HG02840 (cell line): ENCODE data around the gene PDSS2.
A peak's percentile ranks its signal among the peaks of the same experiment; 100 is the strongest.

Experiments used
- ATAC-seq: cut with Tn5 transposase; IDR thresholded peaks from one replicate; pipeline ENCODE4 v1.9.1; 2021; ENCODE audit warnings: mild to moderate bottlenecking, moderate library complexity, moderate number of reproducible peaks; ENCODE audit not compliant: unreplicated experiment, low FRiP score

The PDSS2 gene, protein sequence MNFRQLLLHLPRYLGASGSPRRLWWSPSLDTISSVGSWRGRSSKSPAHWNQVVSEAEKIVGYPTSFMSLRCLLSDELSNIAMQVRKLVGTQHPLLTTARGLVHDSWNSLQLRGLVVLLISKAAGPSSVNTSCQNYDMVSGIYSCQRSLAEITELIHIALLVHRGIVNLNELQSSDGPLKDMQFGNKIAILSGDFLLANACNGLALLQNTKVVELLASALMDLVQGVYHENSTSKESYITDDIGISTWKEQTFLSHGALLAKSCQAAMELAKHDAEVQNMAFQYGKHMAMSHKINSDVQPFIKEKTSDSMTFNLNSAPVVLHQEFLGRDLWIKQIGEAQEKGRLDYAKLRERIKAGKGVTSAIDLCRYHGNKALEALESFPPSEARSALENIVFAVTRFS

DNA sequence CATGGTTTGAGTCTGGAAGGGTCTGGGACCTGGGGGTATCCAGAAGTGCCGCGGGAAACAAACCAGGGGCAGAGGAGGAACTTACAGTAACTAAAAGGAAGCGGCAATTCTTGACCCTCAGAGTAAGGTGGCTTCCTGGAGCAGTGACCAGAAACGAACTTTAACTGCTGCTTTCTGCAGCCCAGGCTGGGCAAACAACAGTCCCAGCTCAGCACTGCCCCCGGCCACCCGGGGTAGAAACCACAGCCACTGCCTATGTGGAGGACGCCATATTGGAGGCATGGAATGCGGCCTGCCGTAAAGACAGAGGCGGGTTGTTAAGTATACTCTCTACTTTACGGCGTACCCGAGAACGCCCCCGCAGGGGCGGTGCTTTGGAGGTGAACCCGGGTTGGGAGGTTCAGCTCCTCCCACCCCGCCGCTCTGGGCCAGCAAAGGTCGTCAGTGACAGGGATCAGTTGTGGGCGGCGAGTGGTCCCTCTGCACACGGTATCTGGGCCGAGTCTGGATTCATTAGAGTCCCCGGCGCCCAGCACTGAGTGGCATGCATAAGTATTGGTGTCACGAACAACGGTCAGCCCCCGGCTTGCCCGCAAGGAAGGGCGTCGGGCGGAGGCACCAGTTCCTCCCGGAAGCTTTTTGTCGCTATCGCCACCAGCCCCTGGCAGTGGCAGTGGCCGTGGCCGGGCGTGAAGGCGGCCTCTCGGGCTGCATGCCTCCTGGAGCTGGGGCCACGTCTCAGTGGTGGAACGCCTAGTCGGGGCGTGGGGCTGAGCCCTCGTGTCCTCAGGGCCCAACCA is at the start of gene PDSS2:
Gene PDSS2, minus strand, starts transcription at position 282 of the 800 bp plus-strand sequence. Its CDS starts 279 bp downstream, at position 3.
- peak; percentile 90 for ATAC-seq

DNA sequence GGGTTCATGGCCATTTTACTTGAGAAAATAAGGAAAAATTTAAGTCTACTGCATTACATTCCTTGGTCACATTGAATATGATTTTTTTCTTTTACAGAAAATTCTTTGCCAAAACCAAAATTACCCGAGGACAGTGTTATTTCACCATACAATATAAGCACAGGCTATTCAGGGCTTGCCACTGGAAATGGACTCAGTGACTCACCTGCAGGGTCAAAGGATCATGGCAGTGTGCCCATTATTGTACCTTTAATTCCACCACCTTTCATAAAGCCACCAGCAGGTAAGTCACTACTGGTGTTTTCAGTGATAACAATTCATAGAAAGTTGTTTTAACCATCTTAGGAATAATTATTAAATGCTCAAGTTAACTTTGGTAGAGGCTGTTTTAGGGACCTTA is 46.8 kb upstream of the PDSS2 start:
- ATAC-seq: no peak

DNA sequence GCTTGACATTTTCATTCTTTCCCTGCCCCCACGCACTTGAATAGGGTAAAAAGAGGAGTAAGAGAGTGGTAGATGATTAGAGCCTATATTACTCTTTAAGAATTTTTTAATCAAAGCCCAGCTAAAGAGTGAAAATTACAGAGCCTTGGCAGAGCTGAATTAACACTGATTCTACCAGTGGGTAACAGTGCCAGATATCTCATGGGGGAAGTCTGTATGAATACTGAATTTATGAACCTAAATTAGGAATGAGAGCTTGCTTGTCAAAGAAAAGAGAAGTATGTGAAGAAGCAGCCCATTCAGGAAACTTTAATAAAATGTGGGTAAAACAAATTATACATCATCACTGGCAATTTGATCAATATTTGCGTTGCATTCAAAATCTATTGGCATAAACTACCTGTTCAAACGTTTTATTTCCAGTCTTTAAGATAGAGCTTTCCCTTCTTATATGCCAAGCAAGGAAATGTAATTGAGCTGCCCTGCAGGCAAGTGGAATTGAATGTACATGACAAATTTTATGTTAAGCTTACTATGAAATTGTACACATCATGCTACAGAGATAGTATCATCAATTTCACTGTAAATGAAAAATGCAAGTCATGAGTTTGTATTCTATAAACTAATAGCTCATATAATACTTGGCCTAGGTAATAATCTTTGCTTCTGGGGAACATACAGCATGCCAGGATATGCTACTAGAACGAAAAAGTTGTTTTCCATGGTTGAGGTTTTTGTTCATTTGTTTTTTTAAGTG is 45.1 kb upstream of the PDSS2 start:
- ATAC-seq: no peak

DNA sequence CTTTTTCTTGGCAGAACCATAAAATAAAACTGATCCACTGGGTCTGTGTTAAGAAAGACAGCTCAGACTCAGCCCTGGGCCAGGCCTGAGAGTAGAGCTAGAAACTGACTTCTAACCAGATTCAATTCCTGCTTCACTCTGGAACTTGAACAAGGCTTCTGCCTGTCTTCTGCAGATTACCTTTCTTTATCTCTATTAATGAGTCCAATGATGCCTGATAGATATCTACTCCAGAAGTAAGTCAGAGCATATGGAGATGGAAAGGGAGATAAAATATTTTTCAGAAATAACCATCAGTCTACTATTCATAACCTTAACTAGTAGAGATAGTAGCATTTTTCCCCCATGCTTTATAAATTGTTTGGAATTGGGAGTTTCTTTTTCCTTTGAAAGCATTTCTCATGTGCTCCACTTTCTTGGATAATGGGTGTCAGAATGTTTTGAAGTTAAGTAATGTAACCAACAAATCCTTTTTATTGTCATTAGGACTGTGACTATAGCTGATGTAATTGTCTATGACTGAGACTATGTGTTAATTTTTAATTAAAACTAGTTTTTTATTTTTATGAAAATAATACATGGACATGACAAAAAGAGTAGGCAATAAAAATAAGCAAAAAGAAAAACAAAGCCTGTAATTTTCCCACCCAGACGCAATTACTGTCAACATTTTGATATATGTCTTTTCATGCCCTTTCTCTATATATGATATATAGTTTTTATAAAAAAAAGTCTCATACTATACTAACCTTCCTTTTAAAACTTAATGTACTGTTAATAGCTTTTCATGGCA is 37.7 kb upstream of the PDSS2 start:
- ATAC-seq: no peak

DNA sequence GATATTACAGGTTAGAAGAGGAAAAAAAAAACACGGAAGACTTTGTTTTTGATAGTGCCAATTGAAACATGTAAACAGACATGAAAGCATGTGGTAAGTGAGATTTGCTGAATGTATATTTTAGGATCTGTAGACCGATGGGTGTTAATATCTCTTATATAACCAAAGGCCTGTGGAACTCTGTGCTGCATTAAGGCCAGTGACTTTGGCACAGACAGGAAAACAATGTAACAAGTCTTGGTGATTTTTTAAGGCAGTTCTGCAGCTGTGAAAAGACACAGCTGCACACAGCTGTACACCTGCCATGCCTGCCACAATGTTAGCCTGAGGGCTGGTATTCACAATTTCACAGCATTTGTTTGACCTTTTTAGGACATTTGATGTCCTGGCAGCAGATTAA is 36.6 kb upstream of the PDSS2 start:
- ATAC-seq: no peak

DNA sequence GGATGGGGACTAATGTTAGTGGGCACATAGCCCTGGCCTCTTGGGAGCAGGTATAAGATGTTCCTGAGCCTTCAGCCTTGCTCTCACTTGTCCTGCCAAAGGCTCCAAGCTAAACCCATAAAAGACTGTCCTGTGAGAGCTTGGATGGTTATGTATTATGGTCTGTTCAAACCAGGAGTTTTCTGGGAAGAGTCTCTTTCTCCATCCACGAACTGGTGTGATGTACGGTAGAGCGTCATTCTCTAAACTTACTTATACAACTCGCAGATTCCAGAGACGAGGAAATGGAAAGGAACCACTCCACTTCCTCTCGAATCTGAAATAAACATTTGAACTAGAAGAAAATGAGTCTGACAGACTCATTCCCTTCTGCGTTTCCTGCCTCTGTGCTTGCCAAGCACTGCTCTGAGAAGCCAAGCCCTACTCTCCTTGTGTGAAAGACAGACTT is 35.9 kb upstream of the PDSS2 start:
- no peak for ATAC-seq

DNA sequence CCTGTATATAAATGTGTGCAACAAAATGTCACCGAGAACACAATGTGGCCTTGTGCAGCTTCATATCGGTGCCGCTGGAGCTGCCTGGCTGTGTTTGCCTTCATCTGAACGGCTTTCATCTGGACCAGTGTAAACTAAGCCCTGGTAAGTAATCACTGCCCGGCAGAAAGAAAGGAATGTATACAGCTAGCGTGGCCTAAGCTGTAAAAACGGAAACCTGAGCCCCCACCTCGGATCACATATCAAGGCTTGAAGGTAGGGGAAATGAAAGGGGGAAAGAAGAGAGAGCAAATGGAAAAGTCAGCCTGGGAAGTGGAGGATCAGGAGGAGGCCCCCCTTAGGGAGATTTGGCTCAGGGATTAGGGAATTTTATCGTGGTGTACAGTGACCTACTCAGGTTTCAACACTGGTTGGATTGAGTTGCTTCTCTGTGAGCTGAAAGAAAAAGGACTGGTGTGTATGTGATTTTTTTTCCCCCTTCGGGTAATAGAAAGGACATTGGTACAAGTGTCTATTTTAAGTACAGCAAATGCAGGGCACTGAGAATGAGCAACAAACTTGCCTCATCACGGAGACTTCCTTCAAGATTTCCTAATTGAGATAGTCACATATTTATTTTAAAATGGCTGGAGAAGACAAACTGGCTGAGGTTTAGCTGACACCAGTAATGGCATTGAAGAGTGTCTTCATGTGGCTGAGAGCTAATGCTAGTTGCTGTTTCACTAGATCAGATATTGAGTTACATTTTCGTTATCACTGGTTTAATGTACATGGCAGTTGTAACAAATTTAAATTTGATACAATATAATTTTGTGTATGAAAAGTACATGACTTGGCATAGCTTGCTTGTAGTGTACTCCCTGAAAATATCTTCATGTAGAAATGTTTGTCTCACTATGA is 34.0 kb upstream of the PDSS2 start:
- no peak for ATAC-seq

DNA sequence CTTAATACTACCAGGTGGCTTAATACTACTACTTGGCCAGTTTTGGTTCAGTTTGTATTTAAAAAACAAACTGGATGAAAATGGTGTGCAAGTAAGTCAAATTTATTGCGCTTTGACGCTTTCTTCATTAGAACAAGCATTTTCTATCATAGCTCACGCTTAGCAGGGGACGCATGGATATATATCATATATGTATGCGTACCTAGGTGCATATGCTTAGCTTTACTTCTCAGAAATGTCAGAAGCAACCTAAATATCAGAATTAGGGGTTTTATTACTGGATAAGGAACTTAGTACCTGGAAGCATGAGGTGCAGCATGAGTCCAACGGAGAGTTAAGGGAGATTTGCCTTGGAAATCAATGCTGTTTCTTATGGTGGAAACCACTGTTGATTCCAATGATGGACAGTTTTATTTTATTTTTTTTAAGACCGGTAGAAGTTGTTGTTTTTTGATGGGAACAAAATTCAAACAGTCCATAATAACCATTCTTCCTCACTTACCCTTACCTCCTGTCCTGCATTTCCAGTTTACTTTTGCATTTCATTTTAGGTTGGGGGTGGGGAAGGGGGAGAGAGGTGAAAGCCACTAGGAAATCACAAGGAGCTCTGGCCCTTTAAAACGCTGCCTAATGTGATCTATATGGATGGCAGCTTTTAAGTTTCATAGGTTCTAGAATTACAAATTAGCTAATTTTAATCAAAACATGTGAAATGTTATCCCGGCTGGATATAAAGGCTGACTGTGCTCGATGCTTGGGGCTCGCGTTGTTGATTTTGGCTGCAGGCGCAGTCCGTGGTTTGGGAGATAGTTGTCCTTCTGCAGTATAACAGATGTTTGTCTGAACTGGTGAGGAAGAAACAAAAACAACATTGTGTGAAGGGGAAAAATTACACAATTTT is 32.6 kb upstream of the PDSS2 start:
- ATAC-seq: no peak

DNA sequence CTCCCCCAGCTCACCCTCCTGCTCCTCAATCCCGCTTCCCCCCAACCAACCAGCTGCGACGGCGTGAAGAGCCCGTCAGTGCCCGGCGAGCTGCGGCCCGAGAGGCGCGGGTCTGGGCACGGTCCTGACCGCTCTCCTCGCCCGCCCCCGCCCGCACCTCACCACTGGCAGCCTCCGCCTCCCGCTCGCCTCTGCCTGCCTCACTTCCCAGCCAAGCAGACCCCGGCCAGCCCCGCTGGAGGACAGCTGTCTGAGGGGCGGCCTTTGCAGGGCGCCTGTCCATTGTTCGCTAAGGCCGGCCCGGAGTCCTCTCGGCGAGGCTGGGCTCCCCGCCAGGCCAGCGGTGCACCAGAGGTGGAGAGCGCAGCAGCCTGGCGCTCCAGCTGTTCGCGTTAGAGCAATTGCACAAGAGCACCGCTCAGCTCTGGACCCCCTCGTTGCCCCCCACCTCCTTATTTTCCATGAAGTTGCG is 31.8 kb upstream of the PDSS2 start:
- ATAC-seq: no peak

DNA sequence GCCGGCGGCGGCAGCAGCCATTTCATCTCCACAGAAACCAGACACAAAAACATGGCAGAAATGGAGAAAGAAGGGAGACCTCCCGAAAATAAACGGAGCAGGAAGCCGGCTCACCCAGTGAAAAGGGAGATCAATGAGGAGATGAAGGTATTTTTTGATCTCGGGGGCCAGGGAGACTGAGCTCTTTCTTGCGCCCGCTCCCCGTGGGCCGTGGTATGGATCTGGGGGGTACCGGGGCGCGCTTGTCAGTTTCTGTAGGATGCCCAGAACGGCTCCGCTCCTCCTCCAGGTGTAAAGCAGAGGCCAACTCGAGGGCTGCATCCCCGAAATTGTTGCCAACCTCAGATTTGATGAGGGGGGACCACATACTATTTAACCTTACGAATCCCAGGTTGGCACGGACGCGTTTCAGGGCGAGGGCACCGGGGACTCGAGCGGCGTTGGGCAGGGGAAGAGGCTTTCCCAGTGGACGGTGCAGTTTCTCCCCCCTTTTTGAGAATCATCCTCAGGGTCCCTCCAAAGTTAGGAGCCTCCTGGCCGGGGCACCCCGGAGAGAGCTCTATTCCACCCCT is 31.3 kb upstream of the PDSS2 start:
- no peak for ATAC-seq

DNA sequence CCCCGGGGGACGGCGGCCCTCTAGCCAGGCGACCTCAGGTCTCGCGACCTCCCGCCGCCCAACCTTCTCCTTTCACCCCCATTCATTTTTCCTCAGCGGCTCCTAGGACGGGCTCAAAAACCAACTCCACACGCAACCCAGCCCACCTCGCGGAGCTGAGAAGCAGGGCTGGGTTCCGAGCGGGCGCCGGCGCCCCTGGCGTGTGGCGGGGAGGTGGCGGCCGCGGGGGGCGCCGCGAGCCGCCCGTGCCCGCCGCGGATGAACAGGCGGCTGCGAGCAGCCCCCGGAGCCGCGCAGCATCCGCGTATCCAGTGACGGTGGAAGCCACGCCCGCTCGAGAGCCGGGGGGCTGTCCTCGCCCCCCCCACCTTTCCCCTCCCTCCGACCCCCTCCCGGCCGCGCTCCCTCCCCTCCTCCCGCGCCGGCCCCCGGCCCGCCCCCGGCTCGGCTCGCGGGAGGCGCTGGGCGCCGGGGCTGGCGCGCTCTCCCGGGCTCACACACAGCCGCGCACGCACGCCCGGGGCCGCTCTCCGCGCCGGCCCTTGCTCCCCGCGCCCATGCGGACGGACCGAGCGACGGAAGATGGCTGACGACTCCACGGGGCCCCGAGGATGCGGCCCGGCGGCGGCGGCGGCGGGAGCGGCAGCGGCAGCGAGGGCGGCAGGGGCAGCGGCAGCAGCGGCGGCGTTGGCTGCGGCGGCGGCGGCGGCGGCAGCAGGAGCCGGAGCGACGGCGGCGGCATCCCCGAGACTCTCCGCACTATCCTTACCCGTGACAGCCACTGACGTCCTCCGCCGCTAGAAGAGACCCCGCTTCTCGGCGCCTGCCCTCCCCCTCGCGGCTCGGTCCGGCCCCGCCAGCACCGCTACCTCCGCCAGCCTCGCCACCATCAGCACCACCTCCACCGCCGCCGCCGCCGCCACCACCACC is 30.5 kb upstream of the PDSS2 start, which contains the start of gene SOBP:
Gene SOBP, plus strand, starts transcription at position 482 of the 930 bp plus-strand sequence. CDS start 500 bp downstream, outside the sequence.
- no peak for ATAC-seq

DNA sequence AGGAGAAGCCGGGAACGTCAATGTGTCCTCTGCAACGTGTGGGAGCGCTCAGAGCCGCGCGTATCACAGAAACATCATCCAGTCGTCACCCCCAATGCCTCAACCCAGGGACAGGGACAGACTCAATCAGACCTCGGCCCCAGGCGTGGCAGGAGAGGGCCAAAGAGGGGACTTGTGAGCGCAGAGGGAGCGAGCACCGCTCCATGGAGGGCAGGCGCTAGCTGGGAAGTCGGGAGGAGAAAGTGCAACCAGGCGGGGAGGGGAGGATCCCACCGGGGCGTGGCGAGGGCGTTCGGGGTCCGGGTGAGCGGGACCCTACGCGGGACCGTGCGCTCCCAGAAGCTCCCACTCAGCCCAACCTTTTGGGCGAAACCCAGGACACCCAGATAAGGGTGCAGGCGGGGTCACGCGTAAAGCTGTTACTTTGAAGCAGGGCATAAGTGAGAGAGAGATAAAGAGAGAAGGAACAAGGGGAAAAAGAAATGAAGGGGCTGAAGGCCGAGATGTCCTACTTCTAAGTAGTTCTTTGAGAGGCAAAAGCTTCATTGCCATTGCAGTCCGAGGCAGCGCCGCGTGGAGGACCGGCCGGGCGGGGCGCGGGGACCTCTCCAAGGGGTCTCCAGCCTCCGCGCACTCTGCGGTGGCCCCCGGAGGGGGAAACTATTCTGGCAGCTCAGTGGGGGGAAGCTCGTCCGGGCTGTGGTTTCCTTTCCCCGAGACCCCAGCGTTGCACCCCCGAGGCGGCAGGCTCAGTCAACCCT is 29.7 kb upstream of the PDSS2 start:
- no peak for ATAC-seq

DNA sequence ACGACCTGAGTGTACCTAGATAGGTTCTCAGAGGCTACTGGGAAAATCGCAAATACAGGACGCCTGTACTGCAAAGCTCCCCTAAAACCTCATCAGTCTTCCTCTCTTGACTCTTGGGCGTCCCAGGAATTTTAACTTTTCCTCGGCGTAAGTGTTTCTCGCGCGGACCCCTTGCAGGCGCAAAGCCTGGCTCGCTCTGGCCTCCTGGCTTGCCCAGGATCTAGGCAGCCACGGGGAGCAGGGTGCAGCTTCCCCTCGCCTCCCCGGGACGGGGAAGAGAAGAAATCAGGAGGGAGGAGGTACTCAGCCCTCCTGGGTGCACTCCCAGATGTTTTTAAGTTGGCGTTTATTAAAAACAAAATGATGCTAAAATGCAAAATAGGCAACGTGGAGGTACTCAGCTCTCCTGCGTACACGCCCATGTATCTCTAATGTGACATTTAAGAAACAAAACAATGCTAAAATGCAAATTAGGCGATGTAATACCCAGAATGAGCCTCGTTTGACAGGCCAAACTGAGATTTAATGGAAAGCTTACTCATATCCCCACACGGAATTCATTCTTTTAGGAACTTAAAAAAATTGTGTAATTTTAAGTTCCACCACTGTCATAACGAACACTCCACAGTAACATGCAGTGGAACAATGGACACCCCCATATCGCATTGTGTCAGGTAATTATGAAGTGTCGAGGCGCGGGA is 29.0 kb upstream of the PDSS2 start:
- ATAC-seq: no peak

DNA sequence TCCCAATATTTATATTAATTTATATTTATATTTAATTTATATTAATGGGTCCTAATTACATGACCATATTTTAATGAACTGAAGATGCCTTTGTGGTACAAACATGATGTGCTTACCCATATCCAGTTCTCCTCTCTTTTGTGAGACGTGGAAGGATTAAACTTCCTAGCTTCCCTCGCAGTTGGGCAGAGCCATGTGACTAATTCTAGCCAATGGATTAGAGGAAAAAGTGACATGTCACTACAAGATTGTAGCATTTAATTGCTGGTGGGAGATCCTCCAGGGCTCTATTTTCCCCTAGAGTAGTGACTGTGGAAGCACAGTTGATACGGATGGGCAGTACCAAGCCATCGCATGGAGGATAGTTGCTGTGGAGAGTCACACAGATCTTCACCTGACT is 25.8 kb upstream of the PDSS2 start:
- no peak for ATAC-seq

DNA sequence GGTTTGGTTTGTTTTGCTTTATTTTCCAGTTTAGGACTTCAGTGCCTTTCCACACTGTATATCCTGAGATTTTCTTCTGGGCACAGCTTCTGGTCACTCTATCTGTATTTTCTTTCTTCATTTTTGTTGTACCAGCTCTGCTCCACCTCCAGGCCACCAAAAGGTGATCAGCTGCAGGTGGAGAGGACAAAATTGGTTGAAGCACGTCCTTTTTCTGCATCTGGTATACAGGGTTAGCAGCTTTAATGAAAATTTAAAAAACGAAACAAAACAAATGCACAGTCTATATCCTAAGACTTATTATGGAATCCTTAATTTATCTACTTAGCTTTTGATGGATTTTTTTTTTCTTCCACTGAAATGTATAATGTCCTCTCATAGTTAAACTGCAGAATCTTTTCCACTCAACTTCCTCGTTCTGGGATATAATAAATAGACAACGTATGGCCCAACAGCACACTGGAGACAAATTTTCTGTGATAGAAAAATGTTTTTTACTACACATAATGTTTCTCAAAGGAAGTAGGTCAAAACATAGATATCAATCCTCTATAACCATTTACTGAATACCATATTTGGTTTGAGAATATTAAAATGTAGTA is 19.8 kb upstream of the PDSS2 start:
- no peak for ATAC-seq
